Naive thymus-derived CD4-positive, alpha-beta T cell (primary cell): ENCODE results near the gene INCENP. TPM values are rescaled to one million over a fixed set of nuclear protein-coding genes. Genes with fewer than 3 reads are reported as not detected.

ENCODE experiments used
- ATAC-seq: fragments of 150-1000 bp; cut with Tn5 transposase; 2 replicates; pipeline ENCODE4 v1.10.0; 2021; ENCODE audit warnings: mild to moderate bottlenecking, moderate library complexity
- CTCF ChIA-PET: fragments of 350-600 bp; sonication (Branson Sonifier 250); formaldehyde crosslinking; loops from one replicate; lab custom pipeline; 2021; ENCODE audit warnings: antibody characterized with exemption; lab: Charles Lee
- POLR2A ChIA-PET: fragments of 350-600 bp; sonication (Branson Sonifier 250); formaldehyde crosslinking; loops from one replicate; lab custom pipeline; 2021; ENCODE audit warnings: antibody characterized with exemption, inconsistent platforms; lab: Charles Lee
- DNase-seq, 9 donors: peaks; one replicate each; pipeline versions ENCODE4 v3.0.0 to v3.0.0-alpha.2; 2020 to 2022; ENCODE audit warnings: mixed read lengths in 1 of 9
- H3K27ac ChIP-seq: one replicate; pipeline ENCODE4 v1.7.0; 2013; ENCODE audit warnings: mild to moderate bottlenecking, low read depth, low read length, moderate library complexity
- H3K27me3 ChIP-seq, 2 donors: one replicate each; pipeline ENCODE4 v1.7.0; 2013; ENCODE audit warnings: low read length in 2 of 2, mild to moderate bottlenecking in 2 of 2, moderate library complexity in 2 of 2; ENCODE audit not compliant: control insufficient read depth in 2 of 2, insufficient read depth in 2 of 2
- H3K36me3 ChIP-seq, 3 experiments: 1 replicate in 2 of 3; 2 replicates in 1 of 3; pipeline ENCODE4 v1.7.0; 2013; ENCODE audit warnings: low read length in 3 of 3, mild to moderate bottlenecking in 3 of 3, moderate library complexity in 1 of 3; ENCODE audit not compliant: insufficient read depth in 3 of 3, control insufficient read depth in 2 of 3
- H3K4me1 ChIP-seq, 2 donors: one replicate each; pipeline ENCODE4 v1.7.0; 2013; ENCODE audit warnings: low read length in 2 of 2, mild to moderate bottlenecking in 2 of 2, moderate library complexity in 1 of 2; ENCODE audit not compliant: control insufficient read depth in 2 of 2, insufficient read depth in 2 of 2
- H3K4me3 ChIP-seq: 2 replicates; pipeline ENCODE4 v1.7.0; 2013; ENCODE audit warnings: mild to moderate bottlenecking, low read length
- H3K9me3 ChIP-seq, 3 experiments: 1 replicate in 2 of 3; 2 replicates in 1 of 3; pipeline ENCODE4 v1.7.0; 2013; ENCODE audit warnings: low read length in 3 of 3; ENCODE audit not compliant: control insufficient read depth in 2 of 3
- H3K27ac Mint-ChIP-seq, 9 donors: one replicate each; pipeline ENCODE4 v1.8.0; 2020 to 2022; ENCODE audit warnings: mixed read lengths in 9 of 9, mild to moderate bottlenecking in 8 of 9, moderate library complexity in 5 of 9, inconsistent platforms in 2 of 9
- H3K27me3 Mint-ChIP-seq, 5 donors: one replicate each; pipeline ENCODE4 v1.8.0; 2021 to 2022; ENCODE audit warnings: mixed read lengths in 5 of 5, mild to moderate bottlenecking in 1 of 5
- H3K36me3 Mint-ChIP-seq, 5 donors: one replicate each; pipeline ENCODE4 v1.8.0; 2020 to 2022; ENCODE audit warnings: mixed read lengths in 5 of 5, mild to moderate bottlenecking in 3 of 5, inconsistent platforms in 1 of 5
- H3K4me1 Mint-ChIP-seq, 7 donors: one replicate each; pipeline ENCODE4 v1.8.0; 2020 to 2022; ENCODE audit warnings: mixed read lengths in 7 of 7, mild to moderate bottlenecking in 3 of 7, inconsistent platforms in 1 of 7
- H3K4me3 Mint-ChIP-seq, 10 donors: one replicate each; pipeline ENCODE4 v1.8.0; 2020 to 2022; ENCODE audit warnings: mild to moderate bottlenecking in 10 of 10, mixed read lengths in 10 of 10, moderate library complexity in 6 of 10, inconsistent platforms in 2 of 10
- H3K9me3 Mint-ChIP-seq, 11 donors: one replicate each; pipeline ENCODE4 v1.8.0; 2020 to 2022; ENCODE audit warnings: mixed read lengths in 11 of 11, mild to moderate bottlenecking in 4 of 11, inconsistent platforms in 1 of 11, moderate library complexity in 1 of 11
- intact Hi-C, 2 donors: fragments of 100-400 bp; cut with micrococcal nuclease; formaldehyde crosslinking; loops; one replicate each; pipeline ENCODE4 v1.15.1; 2023
- polyA plus RNA-seq, 2 donors: library from polyadenylated mRNA; unstranded; fragments of 300-500 nt; fragmentation: Illumina TruSeq; gene quantifications; one replicate each; pipeline ENCODE4 v1.2.3, GENCODE V29; 2021
- total RNA-seq, 6 experiments: library from RNA in 5 of 6; stranded (reverse) in 5 of 6; gene quantifications; 1 replicate in 5 of 6; 2 replicates in 1 of 6; pipeline ENCODE4 v1.2.3 and lab custom pipeline; 2021 to 2026

Gene INCENP
- total RNA-seq (100 to 1,000 TPM in 1 of 5 experiments, 10 to 100 TPM in 4; 18.6 to 124 (median 25.6) TPM), polyA plus RNA-seq (1 to 10 TPM; 2.8 to 4.0 TPM), total RNA-seq (lab: John Stamatoyannopoulos, UW) (22.3 reads per million, percentile 53 among the genes with 10 or more reads in this experiment)

- POLR2A ChIA-PET: interaction anchor here (0.8 to 1.8 kb wide), 4 partner anchors 11 to 468 kb away, joined by 3 to 5 read pairs (median 3); partner anchors contain the start of genes FEN1 and FTH1
- peak within 1 kb of the TSS; percentile 81 for H3K27ac ChIP-seq
- peak within 1 kb of the TSS; percentile 53 to 95 (median 91) for H3K27ac Mint-ChIP-seq
- peak; percentile 100 for ATAC-seq
- H3K4me1 Mint-ChIP-seq: peaks cover 22 to 40% (median 28%) of the 10 kb centered on the region in 7 donors
- peaks cover 6 to 9% of the 10 kb centered on the region in 2 donors for H3K4me1 ChIP-seq
- intact Hi-C loops: loop anchor here (1.0 to 10.0 kb wide), 14 partner anchors 11 to 1281 kb away; partner anchors contain the start of genes FEN1 (in 2 of the 2), FTH1 (in 2 of the 2), SDHAF2 (in 2 of the 2) and SLC3A2 (in 2 of the 2)
- no peaks in the 10 kb centered on the region for H3K9me3 Mint-ChIP-seq
- CTCF ChIA-PET: interaction anchor here (0.6 kb wide), 1 partner anchor 38 kb away, joined by 4 read pairs; no protein-coding TSS in a partner anchor
- H3K27me3 ChIP-seq: no peaks in the 10 kb centered on the region
- H3K27me3 Mint-ChIP-seq: peaks cover 0 to 15% (median 0%) of the 10 kb centered on the region in 5 donors
- peak; percentile 75 to 97 (median 95) for DNase-seq
- H3K36me3 Mint-ChIP-seq: peaks cover 0 to 5% (median 3%) of the 10 kb centered on the region in 5 donors
- H3K4me3 ChIP-seq: peak within 1 kb of the TSS; percentile 87
- peak within 1 kb of the TSS; percentile 89 to 95 (median 94) for H3K4me3 Mint-ChIP-seq
- no peaks in the 10 kb centered on the region for H3K9me3 ChIP-seq
- H3K36me3 ChIP-seq: peaks cover 0 to 13% (median 0%) of the 10 kb centered on the region in 3 experiments
Measured at GRCh38 chr11:62123669-62124185, at the start of gene INCENP. INCENP (plus strand) TSS chr11:62124011; CDS start chr11:62128162, 4,151 bp downstream.

GRCh38 chr11:62075438-62075837, 48.4 kb upstream of the INCENP start:
- ATAC-seq (no peak), DNase-seq (no peak)
- no peak overlapping the region for H3K4me3 Mint-ChIP-seq
- Histone ChIP-seq H3K4me3 (no peak overlapping the region), H3K9me3 (no peaks in the 10 kb centered on the region), H3K4me1 (no peaks in the 10 kb centered on the region), H3K27ac (no peak overlapping the region), H3K27me3 (no peaks in the 10 kb centered on the region), H3K36me3 (no peaks in the 10 kb centered on the region)
- ChIA-PET POLR2A (no interaction called here), CTCF (no interaction called here)
- intact Hi-C loops: no loop called here
- no peaks in the 10 kb centered on the region for H3K27me3 Mint-ChIP-seq
- peaks cover 0 to 1% (median 0%) of the 10 kb centered on the region in 7 donors for H3K4me1 Mint-ChIP-seq
- H3K27ac Mint-ChIP-seq: peak overlapping the region in 1 of 9 donors; percentile 56
- no peaks in the 10 kb centered on the region for H3K9me3 Mint-ChIP-seq
- no peaks in the 10 kb centered on the region for H3K36me3 Mint-ChIP-seq

- DNase-seq: no peak
- no peaks in the 10 kb centered on the region for H3K27me3 ChIP-seq
- H3K4me3 Mint-ChIP-seq: no peak overlapping the region
- H3K27ac Mint-ChIP-seq: no peak overlapping the region
- no peaks in the 10 kb centered on the region for H3K36me3 Mint-ChIP-seq
- peaks cover 0 to 7% of the 10 kb centered on the region in 2 donors for H3K4me1 ChIP-seq
- H3K9me3 ChIP-seq: no peaks in the 10 kb centered on the region
- peaks cover 0 to 8% (median 0%) of the 10 kb centered on the region in 5 donors for H3K27me3 Mint-ChIP-seq
- no peaks in the 10 kb centered on the region for H3K9me3 Mint-ChIP-seq
- ChIA-PET CTCF (interaction anchor here (0.6 kb wide), 1 partner anchor 179 kb away, joined by 3 read pairs; no protein-coding TSS in a partner anchor), POLR2A (no interaction called here)
- H3K27ac ChIP-seq: no peak overlapping the region
- ATAC-seq: no peak
- intact Hi-C loops: no loop called here
- H3K4me1 Mint-ChIP-seq: peaks cover 0 to 11% (median 6%) of the 10 kb centered on the region in 7 donors
- no peak overlapping the region for H3K4me3 ChIP-seq
- H3K36me3 ChIP-seq: no peaks in the 10 kb centered on the region
Measured at GRCh38 chr11:62077132-62077531, 46.7 kb upstream of the INCENP start.

GRCh38 chr11:62081378-62082291, 42.2 kb upstream of the INCENP start:
- Histone ChIP-seq H3K4me3 (no peak overlapping the region), H3K27me3 (no peaks in the 10 kb centered on the region), H3K9me3 (no peaks in the 10 kb centered on the region), H3K27ac (no peak overlapping the region), H3K36me3 (no peaks in the 10 kb centered on the region), H3K4me1 (peaks cover 0 to 7% of the 10 kb centered on the region in 2 donors)
- intact Hi-C loops: loop anchor here (1.0 to 5.0 kb wide), 10 partner anchors 27 to 284 kb away; partner anchors contain the start of gene FTH1 (in 2 of the 2)
- Mint-ChIP-seq H3K27ac (peak overlapping the region in 6 of 9 donors; percentile 10 to 91 (median 76)), H3K36me3 (no peaks in the 10 kb centered on the region), H3K9me3 (no peaks in the 10 kb centered on the region), H3K27me3 (peaks cover 0 to 9% (median 0%) of the 10 kb centered on the region in 5 donors), H3K4me3 (peak overlapping the region in 9 of 10 donors; percentile 40 to 70 (median 55)), H3K4me1 (peaks cover 0 to 13% (median 6%) of the 10 kb centered on the region in 7 donors)
- POLR2A ChIA-PET: interaction anchor here (0.5 to 2.5 kb wide), 12 partner anchors 9 to 289 kb away, joined by 3 to 27 read pairs (median 4); partner anchors contain the start of genes BEST1, FEN1, FTH1 and TMEM258
- peak; percentile 62 to 85 (median 77) for DNase-seq
- CTCF ChIA-PET: interaction anchor here (0.7 to 9.0 kb wide), 39 partner anchors 8 to 291 kb away, joined by 3 to 206 read pairs (median 4); partner anchors contain the start of genes BEST1, FEN1, FTH1 and SCGB1D1
- ATAC-seq: peak; percentile 96

- Mint-ChIP-seq H3K27me3 (peaks cover 0 to 9% (median 0%) of the 10 kb centered on the region in 5 donors), H3K4me1 (peaks cover 0 to 13% (median 6%) of the 10 kb centered on the region in 7 donors), H3K4me3 (peak overlapping the region in 5 of 10 donors; percentile 42 to 68 (median 63)), H3K36me3 (no peaks in the 10 kb centered on the region), H3K27ac (peak overlapping the region in 5 of 9 donors; percentile 33 to 91 (median 88)), H3K9me3 (no peaks in the 10 kb centered on the region)
- intact Hi-C loops: loop anchor here (1.0 to 5.0 kb wide), 10 partner anchors 27 to 285 kb away; partner anchors contain the start of gene FTH1 (in 2 of the 2)
- DNase-seq (no peak), ATAC-seq (no peak)
- no peaks in the 10 kb centered on the region for H3K27me3 ChIP-seq
- POLR2A ChIA-PET: interaction anchor here (0.8 to 2.5 kb wide), 9 partner anchors 9 to 290 kb away, joined by 3 to 27 read pairs (median 5); partner anchors contain the start of genes FEN1, FTH1 and TMEM258
- H3K4me3 ChIP-seq: no peak overlapping the region
- CTCF ChIA-PET: interaction anchor here (0.7 to 9.0 kb wide), 30 partner anchors 8 to 292 kb away, joined by 3 to 206 read pairs (median 4); partner anchors contain the start of genes BEST1, FEN1, FTH1 and SCGB1D1
- H3K4me1 ChIP-seq: peaks cover 0 to 7% of the 10 kb centered on the region in 2 donors
- no peak overlapping the region for H3K27ac ChIP-seq
- H3K9me3 ChIP-seq: no peaks in the 10 kb centered on the region
- H3K36me3 ChIP-seq: no peaks in the 10 kb centered on the region
Measured at GRCh38 chr11:62082292-62082657, 41.5 kb upstream of the INCENP start.
